HL-60/S4 (cell line): ENCODE measurements around the gene BICRAL.
"Not testable (repeated sequence)": the region's sequence is repeated elsewhere in the genome, so short reads cannot be mapped to it uniquely, and the experiment has no call there.

ENCODE experiments used
- in situ Hi-C: fragments of 300-500 bp; cut with MboI; formaldehyde crosslinking; loops from 2 replicates; pipeline ENCODE4 v1.14.3; 2022; ENCODE audit warnings: low sequenced_read_pairs

Gene BICRAL

GRCh38 chr6:42762426-42762859 is 19.4 kb upstream of the BICRAL start:
- in situ Hi-C loops: no loop called here

GRCh38 chr6:42762950-42763349 is 18.9 kb upstream of the BICRAL start:
- in situ Hi-C loops: no loop called here

- in situ Hi-C loops: no loop called here
Measured at GRCh38 chr6:42764911-42765648, 16.8 kb upstream of the BICRAL start.

GRCh38 chr6:42766163-42766670 is 15.6 kb upstream of the BICRAL start:
- in situ Hi-C loops: no loop called here

- in situ Hi-C loops: no loop called here
Measured at GRCh38 chr6:42769051-42769450, 12.8 kb upstream of the BICRAL start.

GRCh38 chr6:42769836-42770235 is 12.0 kb upstream of the BICRAL start:
- in situ Hi-C loops: no loop called here

GRCh38 chr6:42771741-42772100 is 10.1 kb upstream of the BICRAL start:
- in situ Hi-C loops: no loop called here

GRCh38 chr6:42774201-42774600 is 7.7 kb upstream of the BICRAL start:
- in situ Hi-C loops: no loop called here

- in situ Hi-C loops: not testable (repeated sequence)
Measured at GRCh38 chr6:42774821-42775487, 6.9 kb upstream of the BICRAL start.

GRCh38 chr6:42777126-42777822 is 4.6 kb upstream of the BICRAL start:
- in situ Hi-C loops: no loop called here

GRCh38 chr6:42778122-42778521 is 3.7 kb upstream of the BICRAL start:
- in situ Hi-C loops: no loop called here

- in situ Hi-C loops: no loop called here
Measured at GRCh38 chr6:42779521-42779920, 2.3 kb upstream of the BICRAL start.

GRCh38 chr6:42781546-42781795 is 381 bp upstream of the BICRAL start:
- in situ Hi-C loops: no loop called here

- in situ Hi-C loops: no loop called here
Measured at GRCh38 chr6:42782689-42783176, 881 bp downstream of the BICRAL start.

- in situ Hi-C loops: no loop called here
Measured at GRCh38 chr6:42783177-42783875, 1.5 kb downstream of the BICRAL start.

GRCh38 chr6:42783876-42784642 is 2.2 kb downstream of the BICRAL start:
- in situ Hi-C loops: no loop called here

GRCh38 chr6:42784717-42785498 is 3.1 kb downstream of the BICRAL start:
- in situ Hi-C loops: no loop called here

- in situ Hi-C loops: no loop called here
Measured at GRCh38 chr6:42786525-42786985, 4.7 kb downstream of the BICRAL start.

- in situ Hi-C loops: no loop called here
Measured at GRCh38 chr6:42787063-42787472, 5.2 kb downstream of the BICRAL start.

- in situ Hi-C loops: no loop called here
Measured at GRCh38 chr6:42788671-42789070, 6.8 kb downstream of the BICRAL start.
